Testis (tissue), 3 donors: ENCODE data around the gene PLCL2. TPM values are rescaled to one million over a fixed set of nuclear protein-coding genes. Genes with fewer than 3 reads are reported as not detected.

Experiments
- DNase-seq: peaks from one replicate; pipeline ENCODE4 v3.0.0-alpha.2; 2019
- H3K27ac ChIP-seq, 2 donors: fragments of 200-600 bp; sonication (generic); one replicate each; pipeline ENCODE4 v1.5.1; 2019
- H3K27me3 ChIP-seq: fragments of 200-600 bp; sonication (generic); one replicate; pipeline ENCODE4 v1.5.1; 2019
- H3K36me3 ChIP-seq: fragments of 200-600 bp; sonication (generic); one replicate; pipeline ENCODE4 v1.5.1; 2017; ENCODE audit warnings: low read depth; ENCODE audit errors: missing control alignments
- H3K4me1 ChIP-seq: fragments of 200-600 bp; sonication (generic); one replicate; pipeline ENCODE4 v1.5.1; 2019
- H3K4me3 ChIP-seq, 2 donors: fragments of 200-600 bp; sonication (generic); one replicate each; pipeline ENCODE4 v1.5.1; 2017 to 2019
- H3K9me3 ChIP-seq: fragments of 200-600 bp; sonication (generic); one replicate; pipeline ENCODE4 v1.5.1; 2017
- POLR2A ChIP-seq: fragments of 450-650 bp; IDR thresholded peaks from one replicate; pipeline ENCODE4 v1.6.1; 2017; ENCODE audit warnings: antibody characterized with exemption, mild to moderate bottlenecking, moderate library complexity
- WGBS, 2 donors: methylation state at CpG; one replicate each; pipeline ENCODE4 v1.1.5; 2018; 5-methylcytosine and 5-hydroxymethylcytosine counted together
- intact Hi-C: fragments of 100-400 bp; cut with DNase I; formaldehyde crosslinking; loops from one replicate; pipeline ENCODE4 v1.15.1; 2023; ENCODE audit warnings: low total_unique reads
- polyA plus RNA-seq: library from polyadenylated mRNA; stranded (reverse); fragments of 350-450 nt; fragmentation: Illumina TruSeq; extraction: RNeasy Lipid Tissue Mini Kit (QIAGEN cat#74804); gene quantifications from one replicate; pipeline ENCODE4 v1.2.3, GENCODE V29; 2014; ENCODE audit warnings: low read depth, low replicate concordance; ENCODE audit not compliant: insufficient read depth
- total RNA-seq, 2 donors: library from RNA; depleted of rRNA; stranded (reverse); fragments of >200 nt; gene quantifications; one replicate each; pipeline ENCODE4 v1.2.3, GENCODE V29; 2016
- TF ChIP-seq, protein P1 (sequence below), 3 experiments: fragments of 450-650 bp in 2 of 3; fragments of 200-600 bp in 1 of 3; sonication (generic) in 1 of 3; IDR thresholded peaks; one replicate each; pipeline ENCODE4 v1.5.1; 2016 to 2019; ENCODE audit warnings: antibody characterized with exemption in 3 of 3, mild to moderate bottlenecking in 2 of 3, moderate library complexity in 1 of 3

Gene PLCL2
- total and polyA plus RNA-seq, 3 donors from 2014 or later = 10.7 to 23.0 (median 15.0) TPM

DNA sequence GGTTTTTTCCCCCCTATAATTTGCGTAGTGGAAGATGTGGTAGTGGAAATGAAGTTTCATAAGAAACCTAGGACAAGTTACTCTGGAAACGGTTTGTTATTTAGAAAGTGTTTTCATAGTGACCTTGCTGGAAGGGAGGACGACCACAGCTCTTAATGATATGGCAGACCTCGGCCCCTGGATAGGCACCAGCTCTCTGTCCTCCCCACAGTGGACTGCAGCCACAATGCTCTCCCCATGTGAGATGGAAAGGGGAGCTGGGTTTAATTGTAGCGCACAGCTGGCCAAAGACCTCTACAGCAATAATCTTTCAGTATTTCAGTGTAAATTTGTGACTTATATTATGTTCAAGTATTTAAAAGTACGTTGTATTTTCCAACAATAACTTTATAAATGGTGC, 151.2 kb downstream of the PLCL2 start:
- Histone ChIP-seq H3K4me1 (no peaks in the 10 kb centered on the region), H3K9me3 (no peaks in the 10 kb centered on the region), H3K27me3 (no peaks in the 10 kb centered on the region), H3K36me3 (no peaks in the 10 kb centered on the region), H3K27ac (no peak overlapping the region), H3K4me3 (no peak overlapping the region)
- intact Hi-C loops = no loop called here
- WGBS, 2 donors = 52 to 55% methylated on average over 6 of the region's 6 CpGs
- no peak for DNase-seq
- TF ChIP-seq, protein P1, sequence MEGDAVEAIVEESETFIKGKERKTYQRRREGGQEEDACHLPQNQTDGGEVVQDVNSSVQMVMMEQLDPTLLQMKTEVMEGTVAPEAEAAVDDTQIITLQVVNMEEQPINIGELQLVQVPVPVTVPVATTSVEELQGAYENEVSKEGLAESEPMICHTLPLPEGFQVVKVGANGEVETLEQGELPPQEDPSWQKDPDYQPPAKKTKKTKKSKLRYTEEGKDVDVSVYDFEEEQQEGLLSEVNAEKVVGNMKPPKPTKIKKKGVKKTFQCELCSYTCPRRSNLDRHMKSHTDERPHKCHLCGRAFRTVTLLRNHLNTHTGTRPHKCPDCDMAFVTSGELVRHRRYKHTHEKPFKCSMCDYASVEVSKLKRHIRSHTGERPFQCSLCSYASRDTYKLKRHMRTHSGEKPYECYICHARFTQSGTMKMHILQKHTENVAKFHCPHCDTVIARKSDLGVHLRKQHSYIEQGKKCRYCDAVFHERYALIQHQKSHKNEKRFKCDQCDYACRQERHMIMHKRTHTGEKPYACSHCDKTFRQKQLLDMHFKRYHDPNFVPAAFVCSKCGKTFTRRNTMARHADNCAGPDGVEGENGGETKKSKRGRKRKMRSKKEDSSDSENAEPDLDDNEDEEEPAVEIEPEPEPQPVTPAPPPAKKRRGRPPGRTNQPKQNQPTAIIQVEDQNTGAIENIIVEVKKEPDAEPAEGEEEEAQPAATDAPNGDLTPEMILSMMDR (IDR thresholded peaks at IDR 0.05) = no peak
- no peak for TF ChIP-seq POLR2A

DNA sequence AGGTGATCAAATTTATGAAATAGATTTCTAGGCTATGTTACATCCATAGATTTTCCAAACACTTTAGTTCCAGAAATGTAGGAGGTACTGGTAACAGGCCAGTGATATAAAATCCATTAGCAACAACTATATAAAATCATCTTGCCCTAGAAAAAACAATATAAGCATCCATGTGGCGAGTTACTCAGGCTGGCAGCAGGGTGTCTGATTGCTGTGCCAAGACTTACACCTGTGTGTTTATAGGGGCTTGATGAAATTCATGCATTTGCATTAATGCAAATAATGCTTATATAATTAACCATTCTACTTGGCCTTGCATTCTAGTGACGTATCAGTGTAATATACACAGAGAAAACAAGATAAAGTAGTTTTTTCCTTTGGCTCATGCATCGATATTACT, 153.4 kb downstream of the PLCL2 start:
- intact Hi-C loops = no loop called here
- no peak overlapping the region for H3K4me3 ChIP-seq
- H3K4me1 ChIP-seq = no peaks in the 10 kb centered on the region
- no peaks in the 10 kb centered on the region for H3K36me3 ChIP-seq
- 91 to 98% methylated on average over 3 of the region's 3 CpGs for WGBS, 2 donors
- DNase-seq = no peak
- no peaks in the 10 kb centered on the region for H3K9me3 ChIP-seq
- no peak overlapping the region for H3K27ac ChIP-seq
- TF ChIP-seq POLR2A = no peak
- TF ChIP-seq, protein P1 (IDR thresholded peaks at IDR 0.05) = no peak
- H3K27me3 ChIP-seq = no peaks in the 10 kb centered on the region

DNA sequence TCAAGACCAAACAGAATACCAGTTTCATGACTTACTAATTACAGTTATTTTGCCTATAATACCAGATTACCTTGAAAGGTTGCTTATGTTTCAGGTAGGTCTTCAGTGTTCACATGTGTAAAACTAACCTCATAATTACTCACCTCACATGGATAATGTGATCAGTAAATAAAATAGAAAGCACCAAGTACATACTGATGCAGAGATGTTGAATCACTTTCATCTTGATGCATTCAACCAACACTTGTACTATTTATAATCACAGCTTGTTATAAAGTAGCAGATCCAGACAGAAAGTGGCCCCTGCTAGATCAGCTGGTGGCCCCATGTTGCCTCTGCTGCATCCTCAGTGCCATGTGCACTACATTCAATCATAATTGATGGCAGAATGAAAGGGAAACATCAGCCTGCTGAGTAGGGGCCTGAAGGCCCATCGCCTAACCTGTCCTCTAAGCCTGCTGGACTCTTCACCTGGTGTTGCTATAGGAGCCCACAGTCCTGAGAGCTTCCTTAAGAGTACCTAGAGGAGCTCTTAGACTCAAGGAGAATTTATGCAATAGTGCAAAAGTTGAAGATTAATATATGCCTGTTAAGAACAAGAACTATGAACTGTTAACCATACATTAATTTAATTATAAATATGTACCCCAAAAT, 154.3 kb downstream of the PLCL2 start:
- Histone ChIP-seq H3K9me3 (no peaks in the 10 kb centered on the region), H3K27me3 (no peaks in the 10 kb centered on the region), H3K4me3 (no peak overlapping the region), H3K27ac (no peak overlapping the region), H3K4me1 (no peaks in the 10 kb centered on the region), H3K36me3 (no peaks in the 10 kb centered on the region)
- TF ChIP-seq, protein P1 (IDR thresholded peaks at IDR 0.05) = no peak
- no peak for TF ChIP-seq POLR2A
- intact Hi-C loops = no loop called here
- WGBS, 2 donors = 100% methylated on average over 1 of the region's 1 CpG
- no peak for DNase-seq

GRCh38 chr3:17039594-17039993, 154.8 kb downstream of the PLCL2 start:
- Histone ChIP-seq H3K27me3 (no peaks in the 10 kb centered on the region), H3K4me3 (no peak overlapping the region), H3K36me3 (no peaks in the 10 kb centered on the region), H3K27ac (no peak overlapping the region), H3K4me1 (no peaks in the 10 kb centered on the region), H3K9me3 (no peaks in the 10 kb centered on the region)
- no peak for DNase-seq
- WGBS, 2 donors = 48 to 64% methylated on average over 2 of the region's 2 CpGs
- no peak for TF ChIP-seq POLR2A
- TF ChIP-seq, protein P1 (IDR thresholded peaks at IDR 0.05) = no peak
- intact Hi-C loops = no loop called here

DNA sequence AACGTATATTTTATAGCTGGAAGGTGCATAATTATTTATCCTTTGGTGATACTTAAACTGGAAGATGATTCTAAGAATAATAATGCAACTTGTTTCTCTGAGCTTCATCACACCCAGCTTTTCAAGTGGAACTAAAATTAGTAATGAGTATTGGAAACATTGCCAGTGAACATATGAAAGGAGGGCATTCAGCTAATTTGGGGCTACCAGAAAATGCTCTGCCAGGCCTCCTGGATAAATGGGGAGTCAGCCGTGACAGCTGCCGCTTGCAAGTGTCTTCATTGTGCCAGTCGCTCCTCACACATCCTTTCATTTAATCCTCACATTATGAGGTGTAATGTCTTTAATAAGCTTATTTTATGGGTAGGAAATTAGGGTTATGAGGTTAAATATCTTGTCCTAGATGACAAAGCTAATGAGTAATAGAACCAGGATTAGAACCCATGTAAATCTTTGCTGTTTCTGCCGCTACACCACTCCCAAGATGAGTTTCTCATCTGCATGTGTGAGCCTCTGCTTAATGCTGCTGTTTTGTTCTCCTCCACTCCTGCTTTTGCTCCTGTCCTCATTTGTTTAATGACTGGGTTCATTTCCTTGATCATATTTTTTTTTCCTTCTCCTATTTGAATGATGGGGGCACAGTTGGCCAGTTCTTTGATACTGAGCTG, 155.7 kb downstream of the PLCL2 start:
- TF ChIP-seq, protein P1 (IDR thresholded peaks at IDR 0.05) = no peak
- no peak for TF ChIP-seq POLR2A
- Histone ChIP-seq H3K4me3 (no peak overlapping the region), H3K4me1 (no peaks in the 10 kb centered on the region), H3K27me3 (no peaks in the 10 kb centered on the region), H3K27ac (no peak overlapping the region), H3K36me3 (no peaks in the 10 kb centered on the region), H3K9me3 (no peaks in the 10 kb centered on the region)
- DNase-seq = no peak
- intact Hi-C loops = no loop called here
- 88 to 94% methylated on average over 5 of the region's 5 CpGs for WGBS, 2 donors
